Coronary artery (tissue), 2 donors: Measurements from ENCODE around the gene NUTM2G.
"Not testable (repeated sequence)": the region's sequence is repeated elsewhere in the genome, so short reads cannot be mapped to it uniquely, and the experiment has no call there.

Experiments used
- DNase-seq: peaks from one replicate; pipeline ENCODE4 v3.0.0-alpha.2; 2017; ENCODE audit warnings: low spot score
- H3K27ac ChIP-seq, 2 donors: fragments of 200-600 bp; sonication (generic); one replicate each; pipeline ENCODE4 v1.5.1; 2016 to 2019
- H3K4me3 ChIP-seq: fragments of 200-600 bp; sonication (generic); 2 replicates; pipeline ENCODE4 v1.5.1; 2016; ENCODE audit warnings: mild to moderate bottlenecking, moderate library complexity

NUTM2G gene

GRCh38 chr9:96931665-96932064 is 3.0 kb downstream of the NUTM2G start:
- not testable (repeated sequence) for H3K4me3 ChIP-seq, DNase-seq, H3K27ac ChIP-seq

- not testable (repeated sequence) for DNase-seq, H3K27ac ChIP-seq
Observed at GRCh38 chr9:96934097-96934496, 5.5 kb downstream of the NUTM2G start.

GRCh38 chr9:96934706-96935105 is 6.1 kb downstream of the NUTM2G start:
- not testable (repeated sequence) for H3K4me3 ChIP-seq, DNase-seq, H3K27ac ChIP-seq

More at GRCh38 chr9:96934097-96934496, 5.5 kb downstream of the NUTM2G start:
- not testable (repeated sequence) for H3K4me3 ChIP-seq

GRCh38 chr9:96935401-96935800 is 6.8 kb downstream of the NUTM2G start:
- H3K27ac ChIP-seq = not testable (repeated sequence)
- DNase-seq = peak; percentile 56

GRCh38 chr9:96937442-96937841 is 8.8 kb downstream of the NUTM2G start:
- DNase-seq, H3K27ac ChIP-seq, H3K4me3 ChIP-seq: not testable (repeated sequence)

More at GRCh38 chr9:96935401-96935800, 6.8 kb downstream of the NUTM2G start:
- H3K4me3 ChIP-seq = not testable (repeated sequence)

GRCh38 chr9:96938957-96939665 is 10.5 kb downstream of the NUTM2G start:
- DNase-seq, H3K4me3 ChIP-seq, H3K27ac ChIP-seq: not testable (repeated sequence)

- H3K27ac ChIP-seq, DNase-seq, H3K4me3 ChIP-seq: not testable (repeated sequence)
Observed at GRCh38 chr9:96940982-96941381, 12.3 kb downstream of the NUTM2G start.

GRCh38 chr9:96941628-96942027 is 13.0 kb downstream of the NUTM2G start:
- not testable (repeated sequence) for H3K4me3 ChIP-seq, DNase-seq, H3K27ac ChIP-seq

GRCh38 chr9:96942181-96942580 is 13.5 kb downstream of the NUTM2G start:
- DNase-seq, H3K27ac ChIP-seq, H3K4me3 ChIP-seq: not testable (repeated sequence)

- not testable (repeated sequence) for DNase-seq, H3K27ac ChIP-seq, H3K4me3 ChIP-seq
Observed at GRCh38 chr9:96949346-96949745, 20.7 kb downstream of the NUTM2G start.

- not testable (repeated sequence) for H3K27ac ChIP-seq, H3K4me3 ChIP-seq, DNase-seq
Observed at GRCh38 chr9:96950539-96950938, 21.9 kb downstream of the NUTM2G start.

GRCh38 chr9:96967591-96967990 is 38.9 kb downstream of the NUTM2G start:
- DNase-seq, H3K4me3 ChIP-seq, H3K27ac ChIP-seq: not testable (repeated sequence)

- not testable (repeated sequence) for H3K4me3 ChIP-seq, H3K27ac ChIP-seq, DNase-seq
Observed at GRCh38 chr9:96972552-96972951, 43.9 kb downstream of the NUTM2G start.

- not testable (repeated sequence) for H3K4me3 ChIP-seq, H3K27ac ChIP-seq, DNase-seq
Observed at GRCh38 chr9:96974037-96974436, 45.4 kb downstream of the NUTM2G start.

- not testable (repeated sequence) for DNase-seq, H3K27ac ChIP-seq, H3K4me3 ChIP-seq
Observed at GRCh38 chr9:96983496-96984122, 55.0 kb downstream of the NUTM2G start.

GRCh38 chr9:96984139-96984538 is 55.5 kb downstream of the NUTM2G start:
- H3K4me3 ChIP-seq, DNase-seq, H3K27ac ChIP-seq: not testable (repeated sequence)

GRCh38 chr9:96984887-96985286 is 56.2 kb downstream of the NUTM2G start:
- peak overlapping the region in 1 of 2 donors; percentile 56 for H3K27ac ChIP-seq
- H3K4me3 ChIP-seq, DNase-seq: not testable (repeated sequence)
